ENCODE results near the gene ANAPC16.

The ANAPC16 gene

DNA sequence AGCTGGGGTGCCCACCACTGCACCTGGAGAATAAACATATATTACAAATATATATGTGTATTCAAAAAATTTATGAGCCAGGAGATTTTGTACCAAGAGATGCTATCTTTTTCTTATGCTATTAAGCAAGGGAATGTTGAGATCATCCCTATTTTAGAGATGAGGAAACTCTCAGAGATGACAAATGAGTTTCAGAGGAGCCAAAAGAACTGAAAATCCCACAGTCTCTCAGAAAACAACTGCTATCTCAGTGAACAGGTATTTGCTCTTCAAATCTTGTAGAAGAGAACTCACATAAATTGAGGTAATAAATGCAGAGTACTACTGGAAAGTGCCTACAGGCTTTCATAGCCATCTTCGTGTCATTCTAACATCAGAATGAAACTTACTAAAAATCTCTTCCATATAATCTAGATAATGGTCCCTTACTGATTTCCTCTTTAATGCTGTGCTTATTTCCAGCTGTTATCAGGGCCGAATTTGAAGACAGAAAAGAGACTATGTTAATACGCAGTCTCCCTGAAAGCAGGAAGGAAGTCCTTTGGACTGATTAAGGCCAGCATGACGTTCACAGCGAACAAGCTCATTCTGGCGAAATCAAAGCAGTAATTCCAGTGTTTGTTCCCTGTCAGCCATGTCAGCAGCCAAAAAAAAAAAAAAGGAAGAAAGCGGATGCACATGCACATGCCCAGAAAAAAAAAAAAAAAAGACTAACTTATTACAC is 29.4 kb upstream of the ANAPC16 start:
- peak; percentile 97 for DNase-seq (ENCODE audit: low read depth)
- H3K4me3 ChIP-seq (replicated peaks; ENCODE audit: low read depth, low read length): peak overlapping the region; percentile 33
- TF ChIP-seq, protein P1, sequence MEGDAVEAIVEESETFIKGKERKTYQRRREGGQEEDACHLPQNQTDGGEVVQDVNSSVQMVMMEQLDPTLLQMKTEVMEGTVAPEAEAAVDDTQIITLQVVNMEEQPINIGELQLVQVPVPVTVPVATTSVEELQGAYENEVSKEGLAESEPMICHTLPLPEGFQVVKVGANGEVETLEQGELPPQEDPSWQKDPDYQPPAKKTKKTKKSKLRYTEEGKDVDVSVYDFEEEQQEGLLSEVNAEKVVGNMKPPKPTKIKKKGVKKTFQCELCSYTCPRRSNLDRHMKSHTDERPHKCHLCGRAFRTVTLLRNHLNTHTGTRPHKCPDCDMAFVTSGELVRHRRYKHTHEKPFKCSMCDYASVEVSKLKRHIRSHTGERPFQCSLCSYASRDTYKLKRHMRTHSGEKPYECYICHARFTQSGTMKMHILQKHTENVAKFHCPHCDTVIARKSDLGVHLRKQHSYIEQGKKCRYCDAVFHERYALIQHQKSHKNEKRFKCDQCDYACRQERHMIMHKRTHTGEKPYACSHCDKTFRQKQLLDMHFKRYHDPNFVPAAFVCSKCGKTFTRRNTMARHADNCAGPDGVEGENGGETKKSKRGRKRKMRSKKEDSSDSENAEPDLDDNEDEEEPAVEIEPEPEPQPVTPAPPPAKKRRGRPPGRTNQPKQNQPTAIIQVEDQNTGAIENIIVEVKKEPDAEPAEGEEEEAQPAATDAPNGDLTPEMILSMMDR (IDR thresholded peaks at IDR 0.05; ENCODE audit: low read length, missing control alignments): no peak

DNA sequence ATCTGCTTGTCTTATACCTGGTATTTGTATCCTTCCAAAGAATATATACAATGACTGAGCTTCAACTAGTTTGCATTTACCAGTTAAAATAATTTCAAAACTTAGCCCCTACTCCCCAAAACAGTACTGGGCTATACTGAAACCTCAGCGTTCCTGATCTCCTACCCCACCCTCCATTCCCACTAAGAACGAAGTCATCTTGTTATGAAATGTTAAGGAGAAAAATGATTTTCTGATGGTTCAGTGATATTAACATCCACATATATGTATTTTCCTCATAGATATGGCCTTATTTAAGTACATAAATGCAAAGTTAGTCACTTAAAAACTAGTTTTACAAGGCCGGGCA is 28.9 kb upstream of the ANAPC16 start:
- DNase-seq (ENCODE audit: low read depth): no peak
- peak overlapping the region; percentile 33 for H3K4me3 ChIP-seq (replicated peaks; ENCODE audit: low read depth, low read length)
- TF ChIP-seq, protein P1 (IDR thresholded peaks at IDR 0.05; ENCODE audit: low read length, missing control alignments): no peak

DNA sequence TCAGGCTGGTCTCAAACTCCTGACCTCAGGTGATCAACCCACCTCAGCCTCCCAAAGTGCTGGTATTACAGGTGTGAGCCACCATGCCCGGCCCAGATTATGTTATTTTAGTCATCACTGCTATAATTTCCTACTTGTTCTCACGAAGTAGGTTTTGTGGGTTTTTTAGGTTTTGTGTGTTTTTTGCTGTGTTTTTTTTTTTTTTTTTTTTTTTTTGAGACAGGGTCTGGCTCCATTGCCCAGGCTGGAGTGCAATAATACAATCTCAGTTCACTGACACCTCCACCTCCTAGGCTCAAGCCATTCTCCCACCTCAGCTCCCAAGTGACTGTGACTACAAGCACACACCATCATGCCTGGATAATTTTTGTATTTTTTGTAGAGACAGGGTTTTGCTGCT is 20.9 kb upstream of the ANAPC16 start:
- no peak overlapping the region for H3K4me3 ChIP-seq (replicated peaks; ENCODE audit: low read depth, low read length)
- TF ChIP-seq, protein P1 (IDR thresholded peaks at IDR 0.05; ENCODE audit: low read length, missing control alignments): no peak
- no peak for DNase-seq (ENCODE audit: low read depth)

DNA sequence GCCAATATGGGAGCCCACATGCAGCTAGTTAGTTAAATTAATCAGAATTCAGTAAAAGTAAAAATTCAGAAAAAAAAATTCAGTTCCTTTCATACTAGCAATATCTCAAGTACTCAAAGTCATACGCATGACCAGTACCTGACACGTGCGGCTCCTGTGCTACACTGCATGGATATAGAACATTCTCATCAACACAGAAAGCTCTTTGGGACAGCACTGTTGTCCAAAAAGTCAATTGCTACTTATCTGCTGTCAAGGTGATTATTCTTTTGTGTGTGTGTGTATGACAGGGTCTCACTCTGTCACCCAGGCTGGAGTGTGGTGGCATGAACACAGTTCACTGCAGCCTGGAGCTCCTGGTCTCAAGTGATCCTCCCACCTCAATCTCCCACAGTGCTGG is 14.9 kb upstream of the ANAPC16 start:
- H3K4me3 ChIP-seq (replicated peaks; ENCODE audit: low read depth, low read length): no peak overlapping the region
- TF ChIP-seq, protein P1 (IDR thresholded peaks at IDR 0.05; ENCODE audit: low read length, missing control alignments): no peak
- DNase-seq (ENCODE audit: low read depth): no peak

DNA sequence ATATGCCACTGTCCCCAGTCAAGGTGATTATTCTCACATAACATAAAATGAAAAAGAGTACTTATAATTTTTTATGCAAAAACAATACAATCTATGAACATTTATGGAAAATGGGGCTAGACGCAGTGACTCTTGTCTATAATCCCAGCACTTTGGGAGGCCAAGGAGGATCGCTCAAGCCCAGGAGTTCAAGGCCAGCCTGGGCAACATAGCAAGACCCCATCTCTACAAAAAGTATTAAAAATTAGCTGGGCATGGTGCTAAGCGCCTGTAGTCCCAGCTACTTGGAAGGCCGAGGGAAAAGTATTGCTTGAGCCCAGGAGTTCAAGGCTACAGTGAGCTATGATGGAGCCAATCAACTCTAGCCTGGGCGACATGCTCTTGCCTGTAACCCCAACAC is 14.5 kb upstream of the ANAPC16 start:
- H3K4me3 ChIP-seq (replicated peaks; ENCODE audit: low read depth, low read length): no peak overlapping the region
- TF ChIP-seq, protein P1 (IDR thresholded peaks at IDR 0.05; ENCODE audit: low read length, missing control alignments): no peak
- DNase-seq (ENCODE audit: low read depth): no peak

DNA sequence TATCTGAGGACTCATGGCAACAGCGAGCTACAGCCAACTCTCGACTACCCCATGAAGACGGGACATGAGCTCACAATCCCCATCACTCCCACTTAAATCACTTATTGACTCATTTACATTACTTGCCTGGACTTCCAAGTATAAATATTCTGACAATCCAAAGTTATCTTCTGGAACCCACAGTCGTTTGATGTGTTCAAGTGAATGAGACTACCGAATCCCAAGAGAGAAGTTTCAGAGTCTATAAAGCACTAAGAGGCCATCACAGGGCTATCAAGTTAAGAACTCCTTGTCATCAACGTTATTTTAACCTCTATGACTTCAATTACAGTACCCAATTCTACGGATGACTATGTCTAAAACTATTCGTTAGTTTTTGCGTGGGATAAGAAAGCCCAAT is 11.5 kb upstream of the ANAPC16 start:
- TF ChIP-seq, protein P1 (IDR thresholded peaks at IDR 0.05; ENCODE audit: low read length, missing control alignments): no peak
- DNase-seq (ENCODE audit: low read depth): no peak
- H3K4me3 ChIP-seq (replicated peaks; ENCODE audit: low read depth, low read length): no peak overlapping the region

DNA sequence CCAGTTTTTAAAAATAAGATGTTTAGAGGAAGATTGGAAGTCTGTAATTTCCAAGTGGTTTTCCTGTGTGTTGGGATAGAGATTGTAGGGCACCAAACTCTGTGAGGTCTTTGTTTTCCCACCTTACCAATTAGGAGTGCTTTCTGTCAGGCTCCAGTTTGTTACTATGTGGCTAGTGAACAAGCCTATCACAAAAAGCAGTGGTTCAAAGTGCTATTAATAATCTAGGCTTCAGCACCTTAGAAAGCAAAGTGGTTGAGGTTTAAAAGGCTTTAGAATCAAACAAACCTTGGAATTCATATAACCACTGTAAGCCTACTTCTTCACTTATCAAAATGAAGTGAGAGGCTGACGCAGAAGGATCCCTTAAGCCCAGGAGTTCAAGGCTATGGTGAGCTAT is 11.1 kb upstream of the ANAPC16 start:
- no peak for DNase-seq (ENCODE audit: low read depth)
- TF ChIP-seq, protein P1 (IDR thresholded peaks at IDR 0.05; ENCODE audit: low read length, missing control alignments): no peak

More for the DNA sequence above, 11.1 kb upstream of the ANAPC16 start:
- H3K4me3 ChIP-seq (replicated peaks; ENCODE audit: low read depth, low read length): no peak overlapping the region

Measured in fibroblast of pulmonary artery (primary cell).